ENCODE data around the gene VOPP1. TPM values are rescaled to one million over a fixed set of nuclear protein-coding genes. Genes with fewer than 3 reads are reported as not detected.

VOPP1 gene
- total and polyA plus RNA-seq, 10 of the 15 experiments (the other 5 are each of a cell fraction or from before 2014, with no cell fraction given): 32.8 to 206 (median 129) TPM

GRCh38 chr7:55552320-55553023, 19.8 kb downstream of the VOPP1 start (continued):
- no peak for TF ChIP-seq PRDM15 (CRISPR knock-in tag; IDR thresholded peaks at IDR 0.05)
- TF ChIP-seq ZNF24 (IDR thresholded peaks at IDR 0.05): no peak
- TF ChIP-seq RBBP5 (conservative IDR thresholded peaks at IDR 0.05): no peak

- BruUV-seq (replicated peaks): no TSS peak
- Histone ChIP-seq H3K9ac (ENCODE audit: control insufficient read depth, insufficient read depth, low read length) (no peak overlapping the region), H3K4me3 (no peak overlapping the region), H3K36me3 (ENCODE audit: control insufficient read depth in 2 of 2, insufficient read depth in 2 of 2, low read length in 1 of 2) (peaks cover 9 to 24% of the 10 kb centered on the region in 2 experiments), H4K20me1 (ENCODE audit: control insufficient read depth, insufficient read depth) (peaks cover 7% of the 10 kb centered on the region; the same call in 1 of the 2 replicates), H3K27me3 (replicated peaks in 1 of 2; ENCODE audit: control insufficient read depth in 2 of 2, insufficient read depth in 2 of 2, low read length in 1 of 2) (no peaks in the 10 kb centered on the region), H3K4me2 (ENCODE audit: control insufficient read depth, insufficient read depth) (peak overlapping the region; percentile 53; the same call in 1 of the 2 replicates), H2AFZ (ENCODE audit: control insufficient read depth, low read depth, low read length) (no peak overlapping the region), H3K9me3 (replicated peaks; ENCODE audit: control insufficient read depth, insufficient read depth, low read length) (no peaks in the 10 kb centered on the region), H3K27ac (ENCODE audit: control insufficient read depth, insufficient read depth) (peak overlapping the region; percentile 49; the same call in 1 of the 2 replicates), H3K4me1 (ENCODE audit: control insufficient read depth, insufficient read depth, low read length) (peaks cover 97% of the 10 kb centered on the region), H3K79me2 (ENCODE audit: control insufficient read depth, insufficient read depth, low read length) (peaks cover 100% of the 10 kb centered on the region)
- POLR2A ChIA-PET: interaction anchor here (1.0 kb wide), 1 partner anchor 11 kb away, joined by 12 read pairs; no protein-coding TSS in a partner anchor
- intact Hi-C loops (cut with micrococcal nuclease; ENCODE audit: unreplicated experiment) (no loop called here), in situ Hi-C loops (cut with MboI) (loop anchor here (25.0 kb wide), 1 partner anchor 789 kb away; the partner anchor contains the start of gene SEC61G)
- DNase-seq (ENCODE audit: low read depth, low spot score) (no peak), ATAC-seq (no peak), FAIRE-seq (no peak)
- SMC1A ChIA-PET (ENCODE audit: uncharacterized antibody, unreplicated experiment): interaction anchor here (0.7 to 9.9 kb wide), 5 partner anchors 8 to 47 kb away, joined by 3 to 139 read pairs (median 47); no protein-coding TSS in a partner anchor
- WGBS (ENCODE audit: insufficient coverage, insufficient replicate concordance, low lambda C conversion rate, missing lambda C conversion rate): 71% methylated on average over 11 of the region's 11 CpGs
- CTCF ChIA-PET: interaction anchor here (0.7 to 7.7 kb wide), 8 partner anchors 10 to 354 kb away, joined by 3 to 87 read pairs (median 5); no protein-coding TSS in a partner anchor
- RAD21 ChIA-PET (ENCODE audit: unreplicated experiment): interaction anchor here (0.7 to 8.3 kb wide), 4 partner anchors 15 to 47 kb away, joined by 3 to 87 read pairs (median 4); partner anchors contain the start of gene VOPP1
- TF ChIP-seq NFXL1 (IDR thresholded peaks at IDR 0.05; ENCODE audit: borderline replicate concordance) (no peak), HDAC6 (IDR thresholded peaks at IDR 0.05; ENCODE audit: unreplicated experiment) (no peak), BCLAF1 (IDR thresholded peaks at IDR 0.05) (no peak)
- TF ChIP-seq, protein P1, sequence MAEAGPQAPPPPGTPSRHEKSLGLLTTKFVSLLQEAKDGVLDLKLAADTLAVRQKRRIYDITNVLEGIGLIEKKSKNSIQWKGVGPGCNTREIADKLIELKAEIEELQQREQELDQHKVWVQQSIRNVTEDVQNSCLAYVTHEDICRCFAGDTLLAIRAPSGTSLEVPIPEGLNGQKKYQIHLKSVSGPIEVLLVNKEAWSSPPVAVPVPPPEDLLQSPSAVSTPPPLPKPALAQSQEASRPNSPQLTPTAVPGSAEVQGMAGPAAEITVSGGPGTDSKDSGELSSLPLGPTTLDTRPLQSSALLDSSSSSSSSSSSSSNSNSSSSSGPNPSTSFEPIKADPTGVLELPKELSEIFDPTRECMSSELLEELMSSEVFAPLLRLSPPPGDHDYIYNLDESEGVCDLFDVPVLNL (IDR thresholded peaks at IDR 0.05; ENCODE audit: low read depth, low read length): no peak
- TF ChIP-seq, protein P2, sequence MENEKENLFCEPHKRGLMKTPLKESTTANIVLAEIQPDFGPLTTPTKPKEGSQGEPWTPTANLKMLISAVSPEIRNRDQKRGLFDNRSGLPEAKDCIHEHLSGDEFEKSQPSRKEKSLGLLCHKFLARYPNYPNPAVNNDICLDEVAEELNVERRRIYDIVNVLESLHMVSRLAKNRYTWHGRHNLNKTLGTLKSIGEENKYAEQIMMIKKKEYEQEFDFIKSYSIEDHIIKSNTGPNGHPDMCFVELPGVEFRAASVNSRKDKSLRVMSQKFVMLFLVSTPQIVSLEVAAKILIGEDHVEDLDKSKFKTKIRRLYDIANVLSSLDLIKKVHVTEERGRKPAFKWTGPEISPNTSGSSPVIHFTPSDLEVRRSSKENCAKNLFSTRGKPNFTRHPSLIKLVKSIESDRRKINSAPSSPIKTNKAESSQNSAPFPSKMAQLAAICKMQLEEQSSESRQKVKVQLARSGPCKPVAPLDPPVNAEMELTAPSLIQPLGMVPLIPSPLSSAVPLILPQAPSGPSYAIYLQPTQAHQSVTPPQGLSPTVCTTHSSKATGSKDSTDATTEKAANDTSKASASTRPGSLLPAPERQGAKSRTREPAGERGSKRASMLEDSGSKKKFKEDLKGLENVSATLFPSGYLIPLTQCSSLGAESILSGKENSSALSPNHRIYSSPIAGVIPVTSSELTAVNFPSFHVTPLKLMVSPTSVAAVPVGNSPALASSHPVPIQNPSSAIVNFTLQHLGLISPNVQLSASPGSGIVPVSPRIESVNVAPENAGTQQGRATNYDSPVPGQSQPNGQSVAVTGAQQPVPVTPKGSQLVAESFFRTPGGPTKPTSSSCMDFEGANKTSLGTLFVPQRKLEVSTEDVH (IDR thresholded peaks at IDR 0.05; ENCODE audit: low read depth, partially characterized antibody): no peak
Observed at GRCh38 chr7:55550841-55551537, 21.3 kb downstream of the VOPP1 start.
